Measurements from ENCODE around the gene PALM3. TPM values are rescaled to one million over a fixed set of nuclear protein-coding genes. Genes with fewer than 3 reads are reported as not detected.
A peak's percentile ranks its signal among the peaks of the same experiment; 100 is the strongest.

PALM3 gene
- total RNA-seq, 1 experiment from 2014 or later, result 21.8 TPM

DNA sequence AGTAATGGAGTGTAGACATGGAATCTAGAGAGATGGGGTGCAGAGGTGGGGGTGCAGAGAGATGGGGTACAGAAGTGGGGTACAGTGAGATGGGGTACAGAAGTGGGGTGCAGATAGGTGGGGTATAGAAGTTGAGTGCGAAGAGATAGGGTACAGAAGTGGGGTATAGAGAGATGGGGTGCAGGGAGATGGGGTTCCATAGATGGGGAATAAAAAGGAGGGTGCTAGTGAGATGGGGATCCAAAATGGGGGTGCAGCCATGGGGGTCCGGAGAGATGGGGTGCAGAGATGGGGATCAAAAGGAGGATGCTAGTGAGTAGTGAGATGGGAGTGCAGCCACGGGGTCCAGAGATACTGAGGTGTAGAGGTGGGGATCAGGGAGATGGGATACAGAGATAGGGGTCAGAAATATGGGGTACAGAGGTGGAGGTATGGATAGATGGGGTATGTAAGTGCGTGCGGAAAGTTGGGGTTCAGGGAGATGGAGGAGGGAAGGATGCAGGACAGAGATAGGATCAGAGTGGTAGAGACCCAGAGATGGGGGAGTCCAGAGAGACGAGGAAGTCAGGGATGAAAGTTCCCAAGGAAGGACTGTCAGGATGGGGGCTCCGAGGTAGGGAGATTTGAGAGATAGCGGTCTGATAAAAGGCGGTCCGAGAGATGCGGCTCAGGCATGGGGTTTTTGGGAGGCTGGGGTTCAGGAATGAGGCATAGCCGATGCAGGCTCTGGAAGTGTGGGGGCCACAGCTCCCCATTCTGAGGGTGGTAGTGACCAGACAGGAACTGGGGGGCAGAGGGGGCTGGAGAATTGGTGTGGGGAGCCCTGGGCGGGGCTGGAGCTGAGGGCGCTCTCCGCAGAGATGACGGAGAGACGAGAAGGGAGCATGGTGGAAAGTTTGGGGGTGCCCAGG lies 3.4 kb downstream of the PALM3 start:
- peak overlapping the region; percentile 54 for H3K4me3 ChIP-seq (ENCODE audit: low read depth, low read length, poor library complexity, severe bottlenecking)
- H3K36me3 ChIP-seq (ENCODE audit: insufficient read depth, low read length, poor library complexity, severe bottlenecking), result no peaks in the 10 kb centered on the region
- peaks cover 12% of the 10 kb centered on the region for H3K4me1 ChIP-seq (ENCODE audit: insufficient read depth, low read length, poor library complexity, severe bottlenecking)
- H3K9me3 ChIP-seq (ENCODE audit: low read depth, low read length, poor library complexity, severe bottlenecking), result no peaks in the 10 kb centered on the region
- no peak for TF ChIP-seq EZH2 (IDR thresholded peaks at IDR 0.05; ENCODE audit: borderline replicate concordance, low read depth, low read length, poor library complexity, severe bottlenecking)
- TF ChIP-seq CTCF (conservative IDR thresholded peaks at IDR 0.05; ENCODE audit: low read depth, low read length), result no peak
- POLR2A ChIA-PET (ENCODE audit: low non-redundant PET), result no interaction called here
- CTCF ChIA-PET, result interaction anchor here (0.6 to 1.0 kb wide), 7 partner anchors 10 to 97 kb away, joined by 3 to 9 read pairs (median 3); partner anchors contain the start of gene IL27RA
- DNase-seq (ENCODE audit: low spot score), result no peak
- no peak overlapping the region for H3K27ac ChIP-seq (ENCODE audit: low read depth, low read length, poor library complexity, severe bottlenecking)
- BruUV-seq (replicated peaks), result no TSS peak
- H3K27me3 ChIP-seq (replicated peaks; ENCODE audit: insufficient read depth, low read depth, low read length, poor library complexity), result no peaks in the 10 kb centered on the region
- intact Hi-C loops (cut with micrococcal nuclease; ENCODE audit: unreplicated experiment), result no loop called here

GRCh38 chr19:14056741-14057356 lies 5.0 kb downstream of the PALM3 start:
- peak overlapping the region; percentile 54 for H3K4me3 ChIP-seq (ENCODE audit: low read depth, low read length, poor library complexity, severe bottlenecking)
- peak overlapping the region; percentile 37 for H3K27ac ChIP-seq (ENCODE audit: low read depth, low read length, poor library complexity, severe bottlenecking)
- peaks cover 12% of the 10 kb centered on the region for H3K4me1 ChIP-seq (ENCODE audit: insufficient read depth, low read length, poor library complexity, severe bottlenecking)
- POLR2A ChIA-PET (ENCODE audit: low non-redundant PET), result interaction anchor here (0.7 kb wide), 1 partner anchor 13 kb away, joined by 3 read pairs; no protein-coding TSS in a partner anchor
- no peak for TF ChIP-seq EZH2 (IDR thresholded peaks at IDR 0.05; ENCODE audit: borderline replicate concordance, low read depth, low read length, poor library complexity, severe bottlenecking)
- BruUV-seq (replicated peaks), result no TSS peak
- H3K36me3 ChIP-seq (ENCODE audit: insufficient read depth, low read length, poor library complexity, severe bottlenecking), result no peaks in the 10 kb centered on the region
- no peak for DNase-seq (ENCODE audit: low spot score)
- CTCF ChIA-PET, result interaction anchor here (0.6 to 1.3 kb wide), 3 partner anchors 10 to 255 kb away, joined by 4 to 9 read pairs (median 4); no protein-coding TSS in a partner anchor
- H3K27me3 ChIP-seq (replicated peaks; ENCODE audit: insufficient read depth, low read depth, low read length, poor library complexity), result no peaks in the 10 kb centered on the region
- H3K9me3 ChIP-seq (ENCODE audit: low read depth, low read length, poor library complexity, severe bottlenecking), result no peaks in the 10 kb centered on the region
- intact Hi-C loops (cut with micrococcal nuclease; ENCODE audit: unreplicated experiment), result no loop called here

DNA sequence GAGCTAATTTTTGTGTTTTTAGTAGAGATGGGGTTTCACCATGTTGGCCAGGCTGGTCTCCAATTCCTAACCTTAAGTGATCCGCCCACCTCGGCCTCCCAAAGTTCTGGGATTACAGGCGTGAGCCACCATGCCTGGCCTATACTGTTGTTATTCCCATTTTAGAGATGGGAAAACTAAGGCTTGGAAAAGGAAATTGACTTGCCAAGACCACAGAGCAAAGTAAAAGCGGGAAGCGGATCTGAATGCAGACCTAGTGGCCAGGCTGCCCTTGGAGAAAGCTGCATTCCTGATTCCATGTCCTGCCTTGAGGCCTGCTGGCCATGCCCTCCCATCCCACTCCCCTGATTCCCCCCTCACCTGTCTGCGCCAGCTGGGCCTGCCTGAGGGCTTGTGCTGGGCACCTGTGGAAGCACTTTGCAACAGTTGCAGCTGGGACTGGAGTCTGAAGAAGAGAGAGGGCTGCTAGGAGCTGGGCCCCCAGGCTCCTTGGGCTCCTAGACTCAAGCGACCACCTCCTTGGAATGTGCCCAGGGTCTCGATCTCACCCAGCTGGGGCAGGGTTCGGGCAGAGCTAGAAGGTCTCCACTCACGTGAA lies 5.7 kb downstream of the PALM3 start:
- ChIA-PET POLR2A (ENCODE audit: low non-redundant PET) (interaction anchor here (0.6 kb wide), 1 partner anchor 13 kb away, joined by 8 read pairs; no protein-coding TSS in a partner anchor), CTCF (interaction anchor here (1.3 kb wide), 1 partner anchor 9 kb away, joined by 4 read pairs; no protein-coding TSS in a partner anchor)
- DNase-seq (ENCODE audit: low spot score), result no peak
- peaks cover 12% of the 10 kb centered on the region for H3K4me1 ChIP-seq (ENCODE audit: insufficient read depth, low read length, poor library complexity, severe bottlenecking)
- intact Hi-C loops (cut with micrococcal nuclease; ENCODE audit: unreplicated experiment), result no loop called here
- no peak for TF ChIP-seq CTCF (conservative IDR thresholded peaks at IDR 0.05; ENCODE audit: low read depth, low read length)
- no peak for TF ChIP-seq EZH2 (IDR thresholded peaks at IDR 0.05; ENCODE audit: borderline replicate concordance, low read depth, low read length, poor library complexity, severe bottlenecking)
- no TSS peak for BruUV-seq (replicated peaks)
- no peak overlapping the region for H3K27ac ChIP-seq (ENCODE audit: low read depth, low read length, poor library complexity, severe bottlenecking)
- H3K36me3 ChIP-seq (ENCODE audit: insufficient read depth, low read length, poor library complexity, severe bottlenecking), result no peaks in the 10 kb centered on the region
- H3K9me3 ChIP-seq (ENCODE audit: low read depth, low read length, poor library complexity, severe bottlenecking), result no peaks in the 10 kb centered on the region
- no peak overlapping the region for H3K4me3 ChIP-seq (ENCODE audit: low read depth, low read length, poor library complexity, severe bottlenecking)
- H3K27me3 ChIP-seq (replicated peaks; ENCODE audit: insufficient read depth, low read depth, low read length, poor library complexity), result no peaks in the 10 kb centered on the region
